HG03175 (cell line): ENCODE data around the gene APBB2.
A peak's percentile ranks its signal among the peaks of the same experiment; 100 is the strongest.

Experiments used
- ATAC-seq: cut with Tn5 transposase; IDR thresholded peaks from one replicate; pipeline ENCODE4 v1.9.1; 2021; ENCODE audit warnings: mild to moderate bottlenecking, moderate library complexity; ENCODE audit not compliant: unreplicated experiment

APBB2 gene

GRCh38 chr4:40875507-40876150, 338.7 kb downstream of the APBB2 start:
- peak; percentile 78 for ATAC-seq

GRCh38 chr4:40874901-40875300, 339.4 kb downstream of the APBB2 start:
- no peak for ATAC-seq

GRCh38 chr4:40874331-40874730, 340.0 kb downstream of the APBB2 start:
- no peak for ATAC-seq

GRCh38 chr4:40871695-40872250, 342.6 kb downstream of the APBB2 start:
- ATAC-seq = no peak

- ATAC-seq = no peak
These were observed 344.2 kb downstream of the APBB2 start for GRCh38 chr4:40870150-40870549.

- ATAC-seq = no peak
These were observed 348.6 kb downstream of the APBB2 start for GRCh38 chr4:40865696-40866095.

- no peak for ATAC-seq
These were observed 349.8 kb downstream of the APBB2 start for GRCh38 chr4:40864531-40864930.

GRCh38 chr4:40858962-40859361, 355.4 kb downstream of the APBB2 start:
- ATAC-seq = no peak

GRCh38 chr4:40857956-40858355, 356.4 kb downstream of the APBB2 start:
- no peak for ATAC-seq

GRCh38 chr4:40856840-40857362, 357.4 kb downstream of the APBB2 start:
- peak; percentile 85 for ATAC-seq

- ATAC-seq = no peak
These were observed 358.0 kb downstream of the APBB2 start for GRCh38 chr4:40856277-40856839.

- no peak for ATAC-seq
These were observed 363.8 kb downstream of the APBB2 start for GRCh38 chr4:40850496-40850895.

GRCh38 chr4:40848940-40849339, 365.4 kb downstream of the APBB2 start:
- no peak for ATAC-seq

GRCh38 chr4:40848251-40848650, 366.1 kb downstream of the APBB2 start:
- no peak for ATAC-seq

- ATAC-seq = no peak
These were observed 367.8 kb downstream of the APBB2 start for GRCh38 chr4:40846532-40846931.

GRCh38 chr4:40845154-40845835, 369.0 kb downstream of the APBB2 start:
- ATAC-seq = no peak

GRCh38 chr4:40844261-40844660, 370.1 kb downstream of the APBB2 start:
- no peak for ATAC-seq

- ATAC-seq = no peak
These were observed 370.6 kb downstream of the APBB2 start for GRCh38 chr4:40843696-40844095.

- ATAC-seq = no peak
These were observed 371.5 kb downstream of the APBB2 start for GRCh38 chr4:40842725-40843423.

- ATAC-seq = no peak
These were observed 372.0 kb downstream of the APBB2 start for GRCh38 chr4:40842318-40842717.

GRCh38 chr4:40840985-40841571, 373.3 kb downstream of the APBB2 start:
- ATAC-seq = peak; percentile 66
